ENCODE results near the gene TRABD2A. TPM values are rescaled to one million over a fixed set of nuclear protein-coding genes. Genes with fewer than 3 reads are reported as not detected.

TRABD2A gene
- total RNA-seq, 1 experiment from 2014 or later, result 1.7 TPM

GRCh38 chr2:84797271-84797670, 83.6 kb downstream of the TRABD2A start:
- DNase-seq, result no peak
- Histone ChIP-seq H2AK5ac (ENCODE audit: insufficient read length, low read length) (no peak overlapping the region), H3K23me2 (ENCODE audit: insufficient read length, low read depth, low read length, poor library complexity, severe bottlenecking) (no peaks in the 10 kb centered on the region), H4K91ac (ENCODE audit: insufficient read length, low read depth, low read length) (no peak overlapping the region), H4K20me1 (ENCODE audit: control insufficient read depth, insufficient read depth, insufficient read length) (no peaks in the 10 kb centered on the region), H4K8ac (replicated peaks; ENCODE audit: insufficient read length, low read depth, low read length) (no peak overlapping the region), H3K9ac (ENCODE audit: extremely low read depth, insufficient read length, low read length) (no peak overlapping the region), H3K4ac (ENCODE audit: low read depth, low read length) (no peak overlapping the region), H3K18ac (ENCODE audit: insufficient read length, low read depth, low read length) (no peak overlapping the region), H2BK12ac (ENCODE audit: insufficient read length, low read depth, low read length) (no peak overlapping the region), H2BK5ac (ENCODE audit: insufficient read length, low read length) (no peak overlapping the region), H3K56ac (ENCODE audit: insufficient read length, low read depth, low read length) (no peak overlapping the region), H3K23ac (ENCODE audit: insufficient read length, low read depth, low read length) (no peak overlapping the region), H3K9me3 (ENCODE audit: control insufficient read depth, low read depth, low read length) (no peaks in the 10 kb centered on the region), H3K4me1 (ENCODE audit: insufficient read depth, low read length) (peaks cover 8% of the 10 kb centered on the region), H3K27me3 (ENCODE audit: insufficient read depth, low read length) (no peaks in the 10 kb centered on the region), H3K79me1 (ENCODE audit: insufficient read depth, low read depth, low read length, poor library complexity, severe bottlenecking) (no peaks in the 10 kb centered on the region), H3K14ac (ENCODE audit: insufficient read depth, low read length) (no peak overlapping the region), H2BK20ac (ENCODE audit: low read depth, low read length, poor library complexity, severe bottlenecking) (no peak overlapping the region), H4K5ac (ENCODE audit: insufficient read length, low read depth, low read length) (no peak overlapping the region), H3T11ph (ENCODE audit: low read length) (no peak overlapping the region), H2AFZ (ENCODE audit: low read length) (no peak overlapping the region), H3K4me2 (ENCODE audit: insufficient read depth, insufficient read length, low read length) (no peak overlapping the region), H3K79me2 (ENCODE audit: insufficient read depth, low read length) (no peaks in the 10 kb centered on the region), H2BK15ac (ENCODE audit: low read depth, low read length) (no peak overlapping the region), H3K27ac (ENCODE audit: insufficient read length, low read depth, low read length) (no peak overlapping the region), H2BK120ac (ENCODE audit: low read depth, low read length, poor library complexity, severe bottlenecking) (no peak overlapping the region)
- Mint-ChIP-seq H3K4me1 (peaks cover 23 to 28% of the 10 kb centered on the region in 2 experiments), H3K4me3 (no peak overlapping the region), H3K27me3 (ENCODE audit: low read depth) (peaks cover 1% of the 10 kb centered on the region; the same call in 1 of the 2 replicates), H3K36me3 (ENCODE audit: insufficient read depth in 1 of 3, low read depth in 3 of 3) (peaks cover 0 to 5% (median 4%) of the 10 kb centered on the region in 3 experiments; a peak in 1 of 7 replicates), H3K27ac (no peak overlapping the region; a peak in 1 of 7 replicates), H3K9me3 (peaks cover 3 to 9% of the 10 kb centered on the region in 2 experiments; a peak in 4 of 5 replicates)
- no CpG with 5 or more reads among the region's 3 CpGs for WGBS (ENCODE audit: extremely low coverage, insufficient read length, low lambda C conversion rate)
- no peak for TF ChIP-seq CTCF (conservative IDR thresholded peaks at IDR 0.05)
